Measurements from ENCODE around the gene KLHL35. TPM values are rescaled to one million over a fixed set of nuclear protein-coding genes. Genes with fewer than 3 reads are reported as not detected.

The KLHL35 gene
- total and polyA plus RNA-seq, 2 of the 4 experiments (the other 2 are of a cell fraction), result 1.6 to 3.3 TPM

GRCh38 chr11:75474240-75474639 lies 41.2 kb upstream of the KLHL35 start:
- Histone ChIP-seq H3K27me3 (ENCODE audit: control insufficient read depth, insufficient read depth, low read length) (no peaks in the 10 kb centered on the region), H3K27ac (ENCODE audit: insufficient read depth, low read length) (0 out of 2 replicates have a peak overlapping the region, but pooled peaks have one; percentile 17), H3K56ac (ENCODE audit: extremely low read depth, insufficient read depth, low read length) (no peak overlapping the region), H2AFZ (replicated peaks; ENCODE audit: low read length, poor library complexity) (no peak overlapping the region), H4K8ac (ENCODE audit: low read depth in 2 of 2, low read length in 2 of 2) (peak overlapping the region; percentile 88 to 90; a peak in 3 of 4 replicates), H3K36me3 (ENCODE audit: control insufficient read depth, insufficient read depth, low read length) (no peaks in the 10 kb centered on the region), H3K23ac (ENCODE audit: low read depth, low read length) (peak overlapping the region; percentile 52; the same call in 1 of the 2 replicates), H3K4me3 (ENCODE audit: insufficient read depth, low read depth, low read length) (no peak overlapping the region), H4K91ac (ENCODE audit: insufficient read depth, low read depth, low read length) (peak overlapping the region; percentile 37; the same call in 1 of the 2 replicates), H3K79me1 (ENCODE audit: low read depth in 1 of 2, low read length in 2 of 2) (no peaks in the 10 kb centered on the region; a peak in 1 of 4 replicates), H3K9me1 (ENCODE audit: insufficient read depth, low read length) (peaks cover 21% of the 10 kb centered on the region), H3K9me3 (ENCODE audit: control insufficient read depth, insufficient read depth, low read length) (no peaks in the 10 kb centered on the region), H3K9ac (ENCODE audit: low read depth, low read length) (no peak overlapping the region), H4K5ac (ENCODE audit: low read depth, low read length) (peak overlapping the region; percentile 62; the same call in 1 of the 2 replicates), H3K18ac (ENCODE audit: low read depth, low read length) (0 out of 2 replicates have a peak overlapping the region, but pooled peaks have one; percentile 1), H2BK120ac (ENCODE audit: low read depth, low read length) (peak overlapping the region; percentile 45; the same call in 1 of the 2 replicates), H4K20me1 (ENCODE audit: insufficient read depth, low read length) (no peaks in the 10 kb centered on the region), H2BK15ac (ENCODE audit: low read depth, low read length) (no peak overlapping the region), H3K14ac (replicated peaks; ENCODE audit: low read depth, low read length) (peak overlapping the region; percentile 26; the same call in 1 of the 2 replicates), H2BK5ac (ENCODE audit: low read depth, low read length, poor library complexity, severe bottlenecking) (no peak overlapping the region), H3K4ac (ENCODE audit: low read depth, low read length) (peak overlapping the region; percentile 76), H2BK20ac (ENCODE audit: low read depth, low read length) (peak overlapping the region; percentile 31; the same call in 1 of the 2 replicates), H3K4me2 (ENCODE audit: low read depth, low read length) (no peak overlapping the region), H2AK9ac (replicated peaks; ENCODE audit: low read depth, low read length, poor library complexity) (no peak overlapping the region), H3K4me1 (ENCODE audit: control insufficient read depth, insufficient read depth, low read length) (peaks cover 21% of the 10 kb centered on the region), H2AK5ac (ENCODE audit: low read depth, low read length) (peak overlapping the region; percentile 47; the same call in 1 of the 2 replicates)
- POLR2A ChIA-PET (ENCODE audit: unreplicated experiment), result no interaction called here
- DNase-seq (peak; percentile 20), ATAC-seq (ENCODE audit: low read depth) (no peak; the same call in 1 of the 2 replicates)
- dilution Hi-C loops (cut with HindIII; ENCODE audit: low sequenced_read_pairs, unreplicated experiment), result no loop called here
- BruUV-seq (replicated peaks), result no TSS peak
- in situ Hi-C loops (cut with MboI; ENCODE audit: low sequenced_read_pairs), result no loop called here
- CTCF ChIA-PET, result no interaction called here
- TF ChIP-seq MAFK (IDR thresholded peaks at IDR 0.05; ENCODE audit: low read depth, low read length) (no peak), MAZ (IDR thresholded peaks at IDR 0.05; ENCODE audit: borderline replicate concordance, low read depth, low read length) (no peak), CEBPB (IDR thresholded peaks at IDR 0.05; ENCODE audit: low read depth, low read length) (no peak), RAD21 (IDR thresholded peaks at IDR 0.05; ENCODE audit: low read length) (no peak), NFE2L2 (IDR thresholded peaks at IDR 0.05; ENCODE audit: low read depth, low read length) (no peak), CTCF (conservative IDR thresholded peaks at IDR 0.05; ENCODE audit: low read depth, low read length) (no peak), MXI1 (IDR thresholded peaks at IDR 0.05; ENCODE audit: borderline replicate concordance, low read depth, low read length) (no peak), BHLHE40 (IDR thresholded peaks at IDR 0.05; ENCODE audit: low read depth, low read length) (no peak), FOS (IDR thresholded peaks at IDR 0.05; ENCODE audit: low read depth, low read length) (no peak), SMC3 (IDR thresholded peaks at IDR 0.05; ENCODE audit: low read depth, low read length) (no peak), RCOR1 (IDR thresholded peaks at IDR 0.05; ENCODE audit: insufficient replicate concordance, low read length) (no peak), CHD1 (IDR thresholded peaks at IDR 0.05; ENCODE audit: low read depth, low read length) (no peak), POLR2A (IDR thresholded peaks at IDR 0.05; ENCODE audit: low read depth, low read length) (no peak), RFX5 (IDR thresholded peaks at IDR 0.05; ENCODE audit: low read depth, low read length) (no peak), ELK1 (IDR thresholded peaks at IDR 0.05; ENCODE audit: borderline replicate concordance, low read depth, low read length) (no peak)
- TF ChIP-seq, protein P1, sequence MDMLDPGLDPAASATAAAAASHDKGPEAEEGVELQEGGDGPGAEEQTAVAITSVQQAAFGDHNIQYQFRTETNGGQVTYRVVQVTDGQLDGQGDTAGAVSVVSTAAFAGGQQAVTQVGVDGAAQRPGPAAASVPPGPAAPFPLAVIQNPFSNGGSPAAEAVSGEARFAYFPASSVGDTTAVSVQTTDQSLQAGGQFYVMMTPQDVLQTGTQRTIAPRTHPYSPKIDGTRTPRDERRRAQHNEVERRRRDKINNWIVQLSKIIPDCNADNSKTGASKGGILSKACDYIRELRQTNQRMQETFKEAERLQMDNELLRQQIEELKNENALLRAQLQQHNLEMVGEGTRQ (IDR thresholded peaks at IDR 0.05; ENCODE audit: low read depth, low read length), result no peak
- no CpG with 5 or more reads among the region's 1 CpG for WGBS, 2 experiments (ENCODE audit: extremely low coverage in 2 of 2, insufficient read length in 1 of 2)
- intact Hi-C loops (cut with micrococcal nuclease), result no loop called here

All from IMR-90 (cell line).